Measurements from ENCODE around the gene RNF166.

The RNF166 gene, protein sequence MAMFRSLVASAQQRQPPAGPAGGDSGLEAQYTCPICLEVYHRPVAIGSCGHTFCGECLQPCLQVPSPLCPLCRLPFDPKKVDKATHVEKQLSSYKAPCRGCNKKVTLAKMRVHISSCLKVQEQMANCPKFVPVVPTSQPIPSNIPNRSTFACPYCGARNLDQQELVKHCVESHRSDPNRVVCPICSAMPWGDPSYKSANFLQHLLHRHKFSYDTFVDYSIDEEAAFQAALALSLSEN

GRCh38 chr16:88706229-88706964 is at the start of gene RNF166, which contains the start of gene CTU2:
RNF166 (minus strand) TSS chr16:88706408; CDS start chr16:88706325, 83 bp downstream.
CTU2 (plus strand) TSS chr16:88706503; CDS start chr16:88706531, 28 bp downstream.
- peak; percentile 92 for DNase-seq (ENCODE audit: low read depth)

- no peak for DNase-seq (ENCODE audit: low read depth)
Observed at GRCh38 chr16:88754912-88755744, 48.9 kb upstream of the RNF166 start.

- no peak for DNase-seq (ENCODE audit: low read depth)
Observed at GRCh38 chr16:88754109-88754911, 48.1 kb upstream of the RNF166 start.

GRCh38 chr16:88753602-88754001 is 47.4 kb upstream of the RNF166 start:
- DNase-seq (ENCODE audit: low read depth): no peak

DNA sequence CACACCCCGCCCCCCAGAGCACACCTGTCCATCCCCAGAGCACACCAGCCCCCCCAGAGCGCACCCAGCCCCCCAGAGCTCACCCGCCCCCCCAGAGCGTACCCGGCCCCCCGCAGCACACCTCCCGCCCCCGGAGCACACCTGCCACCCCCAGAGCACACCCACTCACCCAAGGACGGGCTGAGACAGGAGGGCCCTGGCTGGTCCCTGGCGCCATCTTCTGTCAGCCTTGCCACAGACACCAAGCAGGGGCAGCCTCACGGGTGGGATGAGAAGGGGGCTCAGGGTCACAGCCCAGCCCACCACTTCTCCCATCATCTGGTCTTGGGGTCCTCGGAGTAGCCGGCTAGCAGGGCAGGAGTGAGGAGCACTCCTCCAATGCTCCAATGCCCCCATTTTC is 47.0 kb upstream of the RNF166 start:
- no peak for DNase-seq (ENCODE audit: low read depth)

GRCh38 chr16:88752386-88753002 is 46.3 kb upstream of the RNF166 start:
- no peak for DNase-seq (ENCODE audit: low read depth)

GRCh38 chr16:88750854-88751253 is 44.6 kb upstream of the RNF166 start:
- no peak for DNase-seq (ENCODE audit: low read depth)

GRCh38 chr16:88749358-88749757 is 43.1 kb upstream of the RNF166 start:
- DNase-seq (ENCODE audit: low read depth): no peak

GRCh38 chr16:88748364-88748763 is 42.2 kb upstream of the RNF166 start:
- DNase-seq (ENCODE audit: low read depth): no peak

GRCh38 chr16:88747588-88748301 is 41.5 kb upstream of the RNF166 start:
- DNase-seq (ENCODE audit: low read depth): no peak

DNA sequence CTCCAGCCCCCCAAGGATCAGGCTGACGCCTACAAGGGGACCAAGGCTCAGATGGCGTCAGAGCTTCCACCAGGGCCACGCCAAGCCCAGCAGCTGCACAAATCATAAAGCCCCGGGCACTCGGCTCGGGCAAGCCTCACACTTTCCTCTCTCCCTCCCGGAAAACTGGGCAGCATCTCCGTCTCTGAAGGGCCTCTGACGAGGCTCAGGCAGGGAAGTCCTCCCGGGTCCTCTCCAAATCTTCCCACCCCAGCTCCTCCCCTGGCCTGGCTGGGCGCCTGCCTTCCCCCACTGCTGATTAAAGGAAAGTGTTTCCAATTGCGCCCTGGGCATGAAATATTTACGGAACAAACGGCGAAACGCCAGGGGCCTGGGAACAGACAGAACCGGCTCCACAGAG is 40.3 kb upstream of the RNF166 start:
- no peak for DNase-seq (ENCODE audit: low read depth)

DNA sequence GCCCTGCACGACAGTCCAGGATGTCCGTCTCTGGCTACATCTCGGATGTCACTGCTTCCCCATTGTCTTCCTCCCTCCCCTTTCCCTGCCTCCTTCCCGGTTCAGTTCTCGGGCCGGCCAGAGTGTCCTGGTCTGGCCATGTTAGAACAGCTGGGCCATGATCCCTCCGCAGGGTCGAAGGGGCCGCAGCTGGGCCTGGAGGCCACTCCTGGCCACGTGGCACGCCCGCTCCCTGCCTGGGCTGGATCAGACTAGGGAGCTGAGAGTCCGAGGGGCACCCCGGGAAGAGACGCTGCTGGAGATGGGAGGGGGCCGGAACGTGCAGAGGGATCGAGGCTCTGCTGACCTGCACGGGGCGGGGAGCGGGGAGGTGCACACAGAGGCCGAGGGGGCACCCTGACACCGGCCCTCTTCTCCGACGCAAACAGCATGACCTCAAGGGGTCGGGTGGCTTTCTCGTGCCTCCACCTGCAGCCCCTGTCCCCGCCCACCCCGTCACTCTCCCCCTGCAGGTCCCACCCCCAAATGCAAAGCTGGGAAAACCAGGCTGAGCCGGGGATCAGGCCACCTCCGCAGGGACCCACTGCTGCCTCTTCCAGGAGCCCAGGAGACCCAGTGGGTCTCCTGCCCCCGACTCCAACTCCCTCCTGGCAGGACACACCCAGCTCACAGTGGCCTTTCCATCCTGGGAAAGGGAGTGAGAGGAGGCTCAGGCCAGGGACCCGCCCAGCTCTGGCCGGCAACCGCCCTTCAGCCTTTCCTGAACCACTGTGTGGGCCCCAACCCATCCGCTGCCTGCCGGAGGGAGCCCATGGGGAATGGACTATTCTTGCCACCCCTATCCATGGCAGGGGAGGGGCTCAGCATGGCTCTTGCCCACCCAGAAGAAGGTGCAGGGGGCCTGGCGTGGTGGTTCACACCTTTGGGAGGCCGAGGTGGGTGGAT is 38.6 kb upstream of the RNF166 start:
- no peak for DNase-seq (ENCODE audit: low read depth)

- peak; percentile 68 for DNase-seq (ENCODE audit: low read depth)
Observed at GRCh38 chr16:88743693-88744576, 37.7 kb upstream of the RNF166 start.

DNA sequence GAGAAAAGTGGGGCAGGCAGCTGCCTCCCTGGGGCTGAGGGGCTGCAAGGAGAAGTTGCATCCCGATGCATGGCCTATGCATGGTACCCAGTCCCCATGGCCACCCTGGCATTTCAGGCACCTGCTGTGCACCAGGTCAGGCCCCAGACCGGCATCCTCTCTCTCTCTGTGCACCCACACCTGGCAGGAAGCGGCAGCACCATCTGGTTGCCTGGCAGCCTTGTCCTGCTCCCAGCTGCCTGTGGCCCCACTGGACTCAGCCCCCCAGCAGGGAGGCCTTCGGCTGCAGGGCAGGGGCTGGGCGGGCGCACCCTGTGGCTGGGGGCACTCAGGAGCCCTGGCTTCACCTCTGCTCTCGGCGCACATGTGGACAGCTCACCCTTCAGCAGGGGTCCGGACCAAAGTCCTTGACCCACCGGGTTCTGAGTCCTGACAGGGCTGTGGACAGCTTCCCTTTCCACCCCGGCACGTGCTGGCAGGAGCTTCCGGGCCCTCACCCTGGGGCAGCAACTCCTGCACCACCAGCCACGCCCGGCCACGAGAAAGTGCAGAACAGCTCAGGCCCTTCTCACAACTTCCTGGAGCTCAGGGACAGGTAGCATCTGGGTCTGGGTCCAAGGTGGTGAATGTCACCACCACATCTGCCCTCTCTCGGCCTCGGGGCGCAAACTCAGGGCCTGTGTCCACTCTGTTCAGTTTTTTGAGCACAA is 36.8 kb upstream of the RNF166 start:
- no peak for DNase-seq (ENCODE audit: low read depth)

- DNase-seq (ENCODE audit: low read depth): no peak
Observed at GRCh38 chr16:88741368-88741767, 35.2 kb upstream of the RNF166 start.

DNA sequence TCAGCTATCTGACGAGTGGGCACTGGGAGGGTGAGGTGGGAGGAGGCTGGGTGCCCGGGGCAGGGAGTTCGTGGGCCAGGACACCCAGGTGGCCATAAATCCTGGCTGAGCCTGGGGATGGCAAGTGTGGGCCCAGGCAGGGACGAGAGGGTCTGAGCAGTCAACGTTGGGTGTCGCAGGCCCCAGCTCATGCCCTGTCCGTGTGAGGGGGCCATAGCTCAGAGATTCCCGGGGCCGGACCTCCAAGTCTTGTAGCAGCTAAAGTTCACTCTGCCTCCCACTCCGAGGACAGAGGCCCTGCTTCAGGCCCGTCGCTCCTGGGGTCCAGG is 34.5 kb upstream of the RNF166 start:
- DNase-seq (ENCODE audit: low read depth): no peak

DNA sequence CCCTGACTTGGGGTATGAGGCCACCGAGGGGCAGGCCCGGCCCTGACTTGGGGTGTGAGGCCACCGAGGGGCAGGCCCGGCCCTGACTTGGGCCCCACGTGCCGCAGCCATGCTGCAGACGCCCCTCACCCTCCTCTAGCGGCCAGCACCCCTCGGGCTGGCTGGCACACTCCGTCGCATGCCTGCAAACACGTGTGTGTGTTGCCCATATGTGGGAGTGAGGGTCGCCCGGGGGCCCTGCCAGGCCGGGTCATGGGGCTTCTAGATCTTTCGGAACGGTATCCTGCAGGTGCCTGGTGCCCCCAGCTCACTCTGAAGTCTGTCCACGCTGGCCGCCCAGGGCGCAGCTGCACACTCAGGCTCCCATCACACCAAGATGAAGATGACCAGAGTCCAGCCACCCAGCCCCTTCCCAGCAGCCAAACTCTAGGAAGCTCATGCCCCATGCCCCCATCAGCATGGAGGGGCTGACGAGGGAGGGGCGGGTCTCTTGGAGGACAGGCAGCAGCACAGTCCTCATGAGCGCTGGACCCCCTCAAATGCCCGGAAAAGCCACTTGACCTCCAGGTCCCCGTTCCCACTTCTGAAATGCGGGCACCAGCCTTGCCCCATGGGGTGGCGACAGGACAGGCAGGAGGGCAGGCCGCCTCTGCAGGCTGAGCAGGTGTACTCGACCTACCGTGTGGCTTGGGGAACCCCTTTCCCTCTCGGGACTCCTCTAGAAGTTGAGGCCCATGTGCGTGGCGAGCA is 33.9 kb upstream of the RNF166 start:
- DNase-seq (ENCODE audit: low read depth): no peak

Measured in stimulated activated CD4-positive, alpha-beta T cell treated with anti-CD3 and anti-CD28 coated beads, Interleukin-2, amount 100 ng/mL, for 4 hours (primary cell).